NCI-H446 (cell line): ENCODE data around the gene LRRC15.

Experiments
- DNase-seq, 2 experiments: peaks; one replicate each; lab custom pipeline; 2025; lab: John Stamatoyannopoulos, UW

The LRRC15 gene

GRCh38 chr3:194384569-194385001 is 15.0 kb upstream of the LRRC15 start:
- no peak for DNase-seq

GRCh38 chr3:194384156-194384555 is 14.6 kb upstream of the LRRC15 start:
- DNase-seq: no peak

GRCh38 chr3:194383276-194383940 is 13.9 kb upstream of the LRRC15 start:
- DNase-seq: no peak

GRCh38 chr3:194382892-194383223 is 13.3 kb upstream of the LRRC15 start:
- no peak for DNase-seq

DNA sequence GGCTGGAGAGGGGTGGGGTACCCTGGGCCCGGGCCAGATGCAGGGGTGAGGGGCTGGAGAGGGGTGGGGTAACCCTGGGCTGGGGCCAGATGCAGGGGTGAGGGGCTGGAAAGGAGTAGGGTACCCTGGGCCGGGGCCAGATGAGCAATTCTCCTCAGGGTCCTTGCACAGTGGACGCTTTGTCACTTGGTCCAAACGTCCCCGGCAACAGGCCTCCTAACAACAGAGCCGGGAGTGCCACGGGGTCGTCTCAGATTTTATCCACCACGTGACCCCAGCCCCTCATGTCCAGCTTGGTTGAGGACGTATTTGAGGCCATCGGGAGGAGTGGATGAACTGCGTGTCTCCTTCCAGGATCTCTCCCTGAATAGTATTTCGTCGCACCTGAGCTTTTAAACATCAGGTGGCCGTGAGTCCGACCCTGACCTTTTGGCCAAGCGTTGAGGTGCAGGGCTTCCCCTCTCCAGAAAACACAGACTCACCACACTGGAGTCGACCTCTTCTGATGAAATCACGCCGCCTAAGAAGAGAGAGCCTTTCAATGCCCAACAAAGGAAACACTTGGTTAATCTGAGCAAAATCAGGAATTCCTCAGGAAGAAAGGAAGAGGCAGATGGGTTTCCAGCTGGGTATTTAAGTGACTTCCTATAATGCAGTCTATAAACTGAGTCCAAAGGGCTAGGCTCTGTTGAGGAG is 12.8 kb upstream of the LRRC15 start:
- no peak for DNase-seq

DNA sequence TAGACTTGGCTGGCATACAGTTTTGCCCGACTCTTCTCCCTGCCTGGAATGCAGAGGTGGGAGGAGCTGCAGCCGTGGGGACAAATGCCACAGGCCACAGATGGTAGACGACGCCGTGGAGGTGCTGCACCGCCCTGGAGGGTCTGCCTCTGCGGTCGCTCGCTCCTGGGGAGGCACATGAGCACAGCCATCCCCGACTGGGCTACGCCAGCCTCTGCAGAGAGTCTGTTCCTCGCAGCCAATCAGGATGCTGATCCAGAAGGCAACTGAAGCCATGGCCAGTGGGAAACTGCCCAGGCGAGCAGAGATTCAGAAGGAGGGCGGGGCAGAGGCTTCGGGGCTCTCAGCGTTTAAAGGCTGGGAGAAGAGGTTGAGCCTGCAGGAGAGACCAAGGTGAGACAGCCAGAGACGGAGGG is 11.9 kb upstream of the LRRC15 start:
- DNase-seq: no peak

- DNase-seq: no peak
These were observed 10.8 kb upstream of the LRRC15 start for GRCh38 chr3:194380326-194380725.

- DNase-seq: no peak
These were observed 10.1 kb upstream of the LRRC15 start for GRCh38 chr3:194379651-194380050.

- DNase-seq: no peak
These were observed 9.7 kb upstream of the LRRC15 start for GRCh38 chr3:194379231-194379630.

GRCh38 chr3:194377708-194378107 is 8.2 kb upstream of the LRRC15 start:
- DNase-seq: no peak

- no peak for DNase-seq
These were observed 6.7 kb upstream of the LRRC15 start for GRCh38 chr3:194376241-194376560.

DNA sequence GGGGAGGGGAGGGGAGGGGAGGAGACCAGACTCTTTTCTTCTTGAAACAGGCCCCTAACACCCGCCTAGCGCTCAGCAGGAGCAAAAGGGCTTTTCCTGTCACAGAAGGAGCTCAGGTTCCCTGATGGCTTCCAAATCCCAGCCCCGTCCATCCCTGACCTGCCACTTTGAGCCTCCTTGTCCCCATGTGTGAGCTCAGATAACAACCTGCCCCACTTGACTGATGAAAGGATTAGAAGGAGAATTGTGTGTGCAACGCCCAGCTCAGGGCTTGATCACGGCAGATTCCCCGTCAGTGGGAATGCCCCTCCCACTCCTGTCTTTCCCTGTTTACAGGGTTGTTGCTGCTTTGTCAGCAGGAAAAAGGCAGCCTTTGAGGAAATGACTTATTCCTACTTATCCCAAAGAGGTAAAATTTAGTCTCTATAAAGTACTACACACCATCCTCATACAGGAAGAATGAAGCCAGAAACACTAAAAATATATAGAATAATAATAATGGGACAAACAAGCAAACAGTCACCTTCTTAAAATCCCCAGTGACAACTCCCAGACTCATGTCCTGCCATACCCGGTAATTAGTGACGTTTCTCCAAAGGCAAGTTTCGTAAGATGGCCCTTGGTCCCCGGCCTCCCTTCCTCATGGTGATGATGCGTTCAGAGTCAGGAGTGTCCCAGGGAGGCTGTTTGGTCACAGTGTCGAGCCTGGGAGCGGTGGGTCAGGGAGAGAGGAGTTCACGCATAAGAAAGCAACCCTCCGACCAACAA is 6.1 kb upstream of the LRRC15 start:
- DNase-seq: no peak

GRCh38 chr3:194374935-194375334 is 5.4 kb upstream of the LRRC15 start:
- no peak for DNase-seq

- DNase-seq: no peak
These were observed 4.4 kb upstream of the LRRC15 start for GRCh38 chr3:194373899-194374298.

GRCh38 chr3:194373028-194373427 is 3.5 kb upstream of the LRRC15 start:
- DNase-seq: no peak

- no peak for DNase-seq
These were observed 1.2 kb upstream of the LRRC15 start for GRCh38 chr3:194370753-194371152.

GRCh38 chr3:194368918-194369317 is 625 bp downstream of the LRRC15 start:
- DNase-seq: no peak

DNA sequence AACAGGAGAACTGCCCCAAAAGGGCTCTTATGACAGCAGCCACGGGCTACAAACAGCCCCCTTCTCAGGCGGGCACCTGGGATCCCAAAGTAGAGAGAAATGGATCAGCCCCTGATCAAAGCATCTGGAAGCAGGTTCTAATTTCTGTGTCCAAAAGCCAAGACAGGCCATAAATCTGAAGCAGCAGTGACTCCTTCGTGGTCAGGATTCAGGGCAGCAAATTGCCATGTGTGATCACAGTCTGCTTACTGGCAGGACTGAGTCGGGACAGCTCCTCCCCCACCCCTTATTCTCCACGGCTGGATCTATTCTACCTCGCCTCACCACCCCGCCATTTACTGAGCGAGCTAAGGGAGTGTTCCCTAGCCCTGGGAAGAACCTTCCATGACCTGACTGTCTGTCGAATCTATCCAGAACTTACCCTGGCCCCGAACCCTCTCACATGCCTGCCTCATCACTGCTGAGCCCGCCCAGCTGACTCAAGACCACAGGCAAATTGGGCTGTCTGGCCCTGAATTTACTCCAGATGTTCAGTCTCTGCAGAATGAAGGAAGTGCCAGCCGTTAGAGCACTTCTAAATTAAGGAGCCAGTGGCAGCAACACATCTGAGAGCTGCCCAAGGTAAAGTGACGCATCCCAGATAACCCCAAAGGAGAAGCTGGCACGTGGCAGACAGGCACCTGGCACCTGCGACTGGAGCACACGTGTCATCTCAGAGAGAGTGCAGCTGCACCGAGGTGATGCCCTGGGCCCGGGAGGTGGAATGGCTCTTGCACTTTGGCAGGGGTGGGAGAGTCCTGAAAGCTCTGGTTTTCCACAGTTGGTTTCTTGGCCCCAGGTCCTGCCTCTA is 1.3 kb downstream of the LRRC15 start:
- no peak for DNase-seq

DNA sequence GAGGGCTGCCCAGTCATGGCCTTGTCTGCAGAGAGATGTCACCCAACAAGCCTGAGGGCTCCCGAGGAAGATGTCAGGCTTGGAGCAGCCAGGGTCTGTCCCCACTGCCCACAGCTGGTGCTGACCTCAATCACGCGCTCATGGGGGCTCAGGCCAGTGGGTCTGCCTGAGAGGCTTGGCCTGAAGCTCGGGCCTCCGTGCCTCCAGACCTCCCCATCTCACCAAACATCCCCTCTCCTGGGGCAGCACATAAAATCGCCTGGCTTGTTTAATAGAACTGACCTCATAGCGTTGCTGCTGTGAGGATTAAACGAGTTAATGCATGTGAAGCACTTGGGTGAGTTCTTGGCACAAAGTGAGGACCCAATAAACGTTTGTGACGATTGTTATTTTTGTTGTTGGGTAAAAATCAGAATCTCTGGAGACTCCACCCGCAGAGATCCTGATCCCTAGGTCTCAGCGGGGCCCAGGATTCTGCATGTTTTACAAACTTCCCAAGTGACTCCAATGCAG is 3.5 kb downstream of the LRRC15 start:
- no peak for DNase-seq

GRCh38 chr3:194365526-194365925 is 4.0 kb downstream of the LRRC15 start:
- DNase-seq: peak in 1 of 2 experiments; percentile 61

DNA sequence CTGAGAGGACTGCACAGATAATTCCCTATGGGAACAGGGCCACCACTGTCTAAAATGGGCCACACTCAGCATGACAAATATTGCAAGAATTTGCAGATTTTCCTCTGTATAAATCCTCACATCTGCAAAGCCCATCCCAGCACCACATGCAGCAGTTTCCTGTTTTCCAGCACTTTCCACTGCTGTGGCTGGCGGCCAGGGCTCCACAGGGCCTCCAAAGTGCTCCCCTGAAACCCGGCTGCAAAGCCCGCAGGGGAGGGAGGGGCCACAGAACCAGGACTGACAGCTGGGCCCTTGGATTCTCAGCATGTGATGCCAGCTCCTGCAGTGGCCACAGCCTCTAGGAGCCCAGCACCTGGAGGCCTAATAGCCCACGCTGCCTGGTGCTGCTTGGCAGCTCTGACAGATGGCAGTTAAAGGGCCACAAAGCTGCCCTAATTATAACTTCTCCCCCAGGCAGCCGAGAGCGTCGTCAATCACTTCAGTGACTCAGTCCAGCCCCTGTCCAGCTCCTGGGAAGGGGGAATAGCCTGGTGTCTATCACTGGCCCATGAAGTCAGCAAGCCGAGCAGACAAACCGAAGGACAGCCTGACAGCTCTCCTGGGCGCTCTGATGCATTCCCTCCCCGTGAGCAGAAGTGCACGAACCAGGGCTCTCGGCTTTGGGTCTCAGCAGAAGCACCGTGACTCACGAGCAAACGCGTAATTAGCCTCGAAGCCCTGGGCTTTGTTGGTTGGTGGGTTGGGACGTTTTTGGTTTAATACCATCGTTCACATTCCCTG is 4.7 kb downstream of the LRRC15 start:
- peak; percentile 50 to 85 for DNase-seq
